ENCODE results near the gene LUC7L2. TPM values are rescaled to one million over a fixed set of nuclear protein-coding genes. Genes with fewer than 3 reads are reported as not detected.

Gene LUC7L2
- polyA plus RNA-seq, 1 donor (not counting 4 experiments of a cell fraction or from before 2014, with no cell fraction given): 52.7 TPM

DNA sequence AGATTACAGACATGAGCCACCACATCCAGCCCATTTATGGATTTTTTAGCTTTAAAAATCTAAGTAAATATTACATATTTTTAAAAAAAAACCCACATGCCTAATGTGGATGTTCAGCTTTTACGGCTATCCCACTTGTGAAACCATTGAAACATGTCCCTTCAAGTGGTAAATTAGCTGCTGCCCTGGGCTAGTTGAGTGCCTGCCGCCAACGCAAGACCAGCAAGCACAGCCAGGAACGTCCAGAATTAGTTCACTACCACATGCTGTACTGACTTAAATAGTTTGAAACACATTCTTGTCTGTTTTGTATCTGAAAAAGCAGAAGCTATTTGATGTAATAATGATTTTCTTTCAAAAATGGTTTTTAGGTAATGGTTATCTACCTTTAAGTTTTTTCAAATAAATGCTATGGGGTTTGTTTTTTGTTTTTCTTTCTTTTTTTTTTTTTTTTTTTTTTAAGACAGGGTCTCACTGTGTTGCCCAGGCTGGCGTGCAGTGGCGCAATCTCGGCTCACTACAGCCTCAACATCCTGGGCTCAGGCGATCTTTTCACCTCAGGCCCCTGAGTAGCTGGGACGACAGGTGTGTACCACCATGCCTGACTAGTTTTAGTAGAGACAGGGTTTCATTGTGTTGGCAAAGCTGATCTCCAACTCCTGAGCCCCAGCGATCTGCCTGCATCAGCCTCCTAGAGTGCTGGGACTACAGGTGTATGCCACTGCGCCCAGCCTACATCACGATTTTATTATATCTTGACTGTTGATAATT is 66.7 kb downstream of the LUC7L2 start:
- dilution Hi-C loops (cut with MboI; ENCODE audit: extremely low pct_ligation_motif_present, low sequenced_read_pairs): no loop called here
- H3K36me3 ChIP-seq (ENCODE audit: control insufficient read depth in 2 of 2, extremely low read depth in 1 of 2, insufficient read depth in 2 of 2, low read length in 2 of 2): peaks cover 0 to 6% of the 10 kb centered on the region in 2 experiments
- TF ChIP-seq, protein P1, sequence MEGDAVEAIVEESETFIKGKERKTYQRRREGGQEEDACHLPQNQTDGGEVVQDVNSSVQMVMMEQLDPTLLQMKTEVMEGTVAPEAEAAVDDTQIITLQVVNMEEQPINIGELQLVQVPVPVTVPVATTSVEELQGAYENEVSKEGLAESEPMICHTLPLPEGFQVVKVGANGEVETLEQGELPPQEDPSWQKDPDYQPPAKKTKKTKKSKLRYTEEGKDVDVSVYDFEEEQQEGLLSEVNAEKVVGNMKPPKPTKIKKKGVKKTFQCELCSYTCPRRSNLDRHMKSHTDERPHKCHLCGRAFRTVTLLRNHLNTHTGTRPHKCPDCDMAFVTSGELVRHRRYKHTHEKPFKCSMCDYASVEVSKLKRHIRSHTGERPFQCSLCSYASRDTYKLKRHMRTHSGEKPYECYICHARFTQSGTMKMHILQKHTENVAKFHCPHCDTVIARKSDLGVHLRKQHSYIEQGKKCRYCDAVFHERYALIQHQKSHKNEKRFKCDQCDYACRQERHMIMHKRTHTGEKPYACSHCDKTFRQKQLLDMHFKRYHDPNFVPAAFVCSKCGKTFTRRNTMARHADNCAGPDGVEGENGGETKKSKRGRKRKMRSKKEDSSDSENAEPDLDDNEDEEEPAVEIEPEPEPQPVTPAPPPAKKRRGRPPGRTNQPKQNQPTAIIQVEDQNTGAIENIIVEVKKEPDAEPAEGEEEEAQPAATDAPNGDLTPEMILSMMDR (optimal IDR thresholded peaks at IDR 0.05 in 1 of 3, IDR thresholded peaks at IDR 0.05 in 1 of 3, conservative IDR thresholded peaks at IDR 0.05 in 1 of 3; ENCODE audit: extremely low read depth in 1 of 3, insufficient read depth in 2 of 3, low read length in 3 of 3): no peak
- no peak for TF ChIP-seq EZH2 (IDR thresholded peaks at IDR 0.05; ENCODE audit: low read length)
- no peak overlapping the region for H2AFZ ChIP-seq (ENCODE audit: control insufficient read depth, low read length)
- H3K4me2 ChIP-seq (ENCODE audit: control insufficient read depth, extremely low read depth, insufficient read depth, low read depth, low read length): no peak overlapping the region
- H4K20me1 ChIP-seq (ENCODE audit: control insufficient read depth, extremely low read depth, insufficient read depth, low read length): peaks cover 4% of the 10 kb centered on the region
- DNase-seq (ENCODE audit: low read depth, low spot score) (no peak), FAIRE-seq (no peak)
- no peak overlapping the region for H3K4me3 ChIP-seq (ENCODE audit: control insufficient read depth in 2 of 3, extremely low read depth in 1 of 3, insufficient read depth in 2 of 3, low read depth in 1 of 3, low read length in 3 of 3)
- H3K9ac ChIP-seq (ENCODE audit: control insufficient read depth, extremely low read depth, insufficient read depth, low read length): no peak overlapping the region
- peaks cover 19% of the 10 kb centered on the region for H3K4me1 ChIP-seq (ENCODE audit: control insufficient read depth, extremely low read depth, insufficient read depth, low read length)
- no peaks in the 10 kb centered on the region for H3K9me3 ChIP-seq (ENCODE audit: control insufficient read depth, low read depth, low read length)
- no peaks in the 10 kb centered on the region for H3K27me3 ChIP-seq (ENCODE audit: control insufficient read depth, extremely low read depth, insufficient read depth, low read length)
- H3K9me1 ChIP-seq (ENCODE audit: control insufficient read depth, extremely low read depth, insufficient read depth, low read length): no peaks in the 10 kb centered on the region
- H3K27ac ChIP-seq (ENCODE audit: control insufficient read depth, insufficient read depth, low read length): no peak overlapping the region
- no peaks in the 10 kb centered on the region for H3K79me2 ChIP-seq (ENCODE audit: control insufficient read depth, insufficient read depth, low read length)

DNA sequence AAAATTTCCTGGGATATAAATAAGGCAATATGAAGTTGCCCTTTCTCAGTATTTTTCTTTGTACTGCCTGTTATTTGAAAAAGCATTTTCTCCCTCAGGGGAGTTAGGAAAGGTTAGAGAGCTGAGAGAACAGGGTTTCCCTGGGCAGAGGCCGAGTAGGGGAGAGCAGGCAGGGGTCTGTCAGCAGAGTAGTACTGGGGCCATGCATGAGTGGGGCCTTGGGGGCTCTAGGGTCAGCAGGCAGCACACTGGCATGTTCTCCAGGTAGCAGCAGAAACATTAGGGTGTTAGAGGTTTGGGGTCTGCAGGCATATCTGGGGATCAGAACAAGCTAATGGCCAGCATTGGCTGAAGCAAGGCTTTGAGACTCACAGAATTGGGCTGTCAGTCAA is 67.3 kb downstream of the LUC7L2 start:
- H3K27me3 ChIP-seq (ENCODE audit: control insufficient read depth, extremely low read depth, insufficient read depth, low read length): no peaks in the 10 kb centered on the region
- no peak overlapping the region for H3K4me3 ChIP-seq (ENCODE audit: control insufficient read depth in 2 of 3, extremely low read depth in 1 of 3, insufficient read depth in 2 of 3, low read depth in 1 of 3, low read length in 3 of 3)
- peaks cover 21% of the 10 kb centered on the region for H3K4me1 ChIP-seq (ENCODE audit: control insufficient read depth, extremely low read depth, insufficient read depth, low read length)
- H3K36me3 ChIP-seq (ENCODE audit: control insufficient read depth in 2 of 2, extremely low read depth in 1 of 2, insufficient read depth in 2 of 2, low read length in 2 of 2): peaks cover 0 to 5% of the 10 kb centered on the region in 2 experiments
- no peaks in the 10 kb centered on the region for H3K79me2 ChIP-seq (ENCODE audit: control insufficient read depth, insufficient read depth, low read length)
- H2AFZ ChIP-seq (ENCODE audit: control insufficient read depth, low read length): no peak overlapping the region
- no peak overlapping the region for H3K27ac ChIP-seq (ENCODE audit: control insufficient read depth, insufficient read depth, low read length)
- H3K9me1 ChIP-seq (ENCODE audit: control insufficient read depth, extremely low read depth, insufficient read depth, low read length): no peaks in the 10 kb centered on the region
- FAIRE-seq (no peak), DNase-seq (ENCODE audit: low read depth, low spot score) (no peak)
- TF ChIP-seq, protein P1 (optimal IDR thresholded peaks at IDR 0.05 in 1 of 3, IDR thresholded peaks at IDR 0.05 in 1 of 3, conservative IDR thresholded peaks at IDR 0.05 in 1 of 3; ENCODE audit: extremely low read depth in 1 of 3, insufficient read depth in 2 of 3, low read length in 3 of 3): no peak
- no peak for TF ChIP-seq EZH2 (IDR thresholded peaks at IDR 0.05; ENCODE audit: low read length)
- peaks cover 4% of the 10 kb centered on the region for H4K20me1 ChIP-seq (ENCODE audit: control insufficient read depth, extremely low read depth, insufficient read depth, low read length)
- no peaks in the 10 kb centered on the region for H3K9me3 ChIP-seq (ENCODE audit: control insufficient read depth, low read depth, low read length)
- no peak overlapping the region for H3K4me2 ChIP-seq (ENCODE audit: control insufficient read depth, extremely low read depth, insufficient read depth, low read depth, low read length)
- H3K9ac ChIP-seq (ENCODE audit: control insufficient read depth, extremely low read depth, insufficient read depth, low read length): no peak overlapping the region
- dilution Hi-C loops (cut with MboI; ENCODE audit: extremely low pct_ligation_motif_present, low sequenced_read_pairs): no loop called here
